SU-DHL-6 (cell line): ENCODE data around the gene KCNK1.

ENCODE experiments used
- H2AFZ ChIP-seq: fragments of 200-600 bp; sonication (generic); 2 replicates; pipeline ENCODE4 v1.6.1; 2014; ENCODE audit warnings: low read depth, mild to moderate bottlenecking, moderate library complexity, mixed read lengths, antibody characterized with exemption, low read length; ENCODE audit not compliant: severe bottlenecking
- H3F3A ChIP-seq: fragments of 200-600 bp; shearing (Covaris generic); 2 replicates; pipeline ENCODE4 v1.6.0; 2016; ENCODE audit warnings: antibody characterized with exemption, mild to moderate bottlenecking; ENCODE audit not compliant: insufficient read depth
- H3K27ac ChIP-seq: fragments of 200-600 bp; sonication (generic); 2 replicates; pipeline ENCODE4 v1.5.1; 2016; ENCODE audit warnings: low read depth, mild to moderate bottlenecking, low read length, moderate library complexity, mixed read lengths
- H3K27me3 ChIP-seq: fragments of 200-600 bp; sonication (generic), shearing (Covaris generic); 2 replicates; pipeline ENCODE4 v1.6.0; 2014; ENCODE audit warnings: mild to moderate bottlenecking, low read length
- H3K36me3 ChIP-seq: fragments of 200-600 bp; sonication (generic); 2 replicates; pipeline ENCODE4 v1.6.1; 2014; ENCODE audit warnings: mild to moderate bottlenecking, low read length, mixed read lengths
- H3K4me2 ChIP-seq: fragments of 300-600, 200-600 bp; shearing (Covaris generic), sonication (generic); 2 replicates; pipeline ENCODE4 v1.6.0; 2014; ENCODE audit warnings: low read length, low read depth, mild to moderate bottlenecking; ENCODE audit not compliant: poor library complexity, severe bottlenecking
- H3K4me3 ChIP-seq: fragments of 200-600 bp; sonication (generic); 2 replicates; pipeline ENCODE4 v1.5.1; 2014; ENCODE audit warnings: antibody characterized with exemption, low read length, mild to moderate bottlenecking, mixed read lengths; ENCODE audit not compliant: insufficient read depth, poor library complexity, severe bottlenecking
- H3K79me2 ChIP-seq: fragments of 200-600 bp; sonication (generic); 2 replicates; pipeline ENCODE4 v1.6.1; 2014; ENCODE audit warnings: mild to moderate bottlenecking, low read length, moderate library complexity; ENCODE audit not compliant: insufficient read depth
- H3K9ac ChIP-seq: fragments of 200-600 bp; sonication (generic); 2 replicates; pipeline ENCODE4 v1.7.0; 2014; ENCODE audit warnings: mild to moderate bottlenecking, low read length
- H3K9me2 ChIP-seq: fragments of 200-600 bp; sonication (generic); replicated peaks from 2 replicates; pipeline ENCODE4 v1.6.1; 2014; ENCODE audit warnings: low read length; ENCODE audit not compliant: insufficient read depth
- H3K9me3 ChIP-seq: fragments of 200-600 bp; sonication (generic); 2 replicates; pipeline ENCODE4 v1.6.1; 2014; ENCODE audit warnings: low read length, mixed read lengths; ENCODE audit not compliant: insufficient read depth
- H4K20me1 ChIP-seq: fragments of 200-600 bp; sonication (generic); 2 replicates; pipeline ENCODE4 v1.6.1; 2014; ENCODE audit warnings: low read depth, mild to moderate bottlenecking, antibody characterized with exemption, low read length, moderate library complexity, mixed read lengths
- CTCF ChIP-seq: fragments of 200-600 bp; sonication (generic); IDR thresholded peaks from one replicate; pipeline ENCODE4 v1.5.1; 2017; ENCODE audit warnings: antibody characterized with exemption, mild to moderate bottlenecking, low read length, moderate library complexity; ENCODE audit not compliant: insufficient read depth, poor library complexity, severe bottlenecking
- EZH2phosphoT487 ChIP-seq: fragments of 200-600 bp; sonication (generic), shearing (Covaris generic); conservative IDR thresholded peaks from 2 replicates; pipeline ENCODE4 v1.6.1; 2018; ENCODE audit warnings: mild to moderate bottlenecking, antibody characterized with exemption, low read length, moderate library complexity, mixed read lengths

KCNK1 gene

GRCh38 chr1:233621923-233622322, 8.0 kb downstream of the KCNK1 start:
- Histone ChIP-seq H3K36me3 (no peaks in the 10 kb centered on the region), H3K27ac (no peak overlapping the region), H3K9me3 (no peaks in the 10 kb centered on the region), H3F3A (no peaks in the 10 kb centered on the region), H3K9ac (no peak overlapping the region), H3K4me2 (no peak overlapping the region), H3K9me2 (no peaks in the 10 kb centered on the region), H2AFZ (no peak overlapping the region), H3K79me2 (no peaks in the 10 kb centered on the region), H3K27me3 (no peaks in the 10 kb centered on the region; the same call in 1 of the 2 replicates), H4K20me1 (no peaks in the 10 kb centered on the region), H3K4me3 (no peak overlapping the region)
- no peak for TF ChIP-seq EZH2phosphoT487
- no peak for TF ChIP-seq CTCF

GRCh38 chr1:233624289-233624688, 10.4 kb downstream of the KCNK1 start:
- TF ChIP-seq CTCF: no peak
- no peak for TF ChIP-seq EZH2phosphoT487
- Histone ChIP-seq H3K4me2 (no peak overlapping the region), H2AFZ (no peak overlapping the region), H3K4me3 (no peak overlapping the region), H3K9me3 (no peaks in the 10 kb centered on the region), H4K20me1 (no peaks in the 10 kb centered on the region), H3K9me2 (no peaks in the 10 kb centered on the region), H3K79me2 (no peaks in the 10 kb centered on the region), H3K9ac (no peak overlapping the region), H3K27me3 (no peaks in the 10 kb centered on the region; the same call in 1 of the 2 replicates), H3K27ac (no peak overlapping the region), H3F3A (no peaks in the 10 kb centered on the region), H3K36me3 (no peaks in the 10 kb centered on the region)

GRCh38 chr1:233625087-233625486, 11.2 kb downstream of the KCNK1 start:
- Histone ChIP-seq H3K4me2 (no peak overlapping the region), H3F3A (no peaks in the 10 kb centered on the region), H4K20me1 (no peaks in the 10 kb centered on the region), H3K9ac (no peak overlapping the region), H3K9me3 (no peaks in the 10 kb centered on the region), H3K27ac (no peak overlapping the region), H3K36me3 (no peaks in the 10 kb centered on the region), H3K79me2 (no peaks in the 10 kb centered on the region), H2AFZ (no peak overlapping the region), H3K27me3 (no peaks in the 10 kb centered on the region; the same call in 1 of the 2 replicates), H3K9me2 (no peaks in the 10 kb centered on the region), H3K4me3 (no peak overlapping the region)
- TF ChIP-seq EZH2phosphoT487 (no peak), CTCF (no peak)

GRCh38 chr1:233625510-233625981, 11.6 kb downstream of the KCNK1 start:
- Histone ChIP-seq H3K4me2 (no peak overlapping the region), H3F3A (no peaks in the 10 kb centered on the region), H3K9ac (no peak overlapping the region), H3K4me3 (no peak overlapping the region), H3K9me3 (no peaks in the 10 kb centered on the region), H3K27me3 (no peaks in the 10 kb centered on the region; the same call in 1 of the 2 replicates), H3K9me2 (no peaks in the 10 kb centered on the region), H2AFZ (no peak overlapping the region), H3K79me2 (no peaks in the 10 kb centered on the region), H4K20me1 (no peaks in the 10 kb centered on the region), H3K27ac (no peak overlapping the region), H3K36me3 (no peaks in the 10 kb centered on the region)
- TF ChIP-seq EZH2phosphoT487 (no peak), CTCF (no peak)
